T47D (cell line): ENCODE results near the gene LCK.
"Not testable (repeated sequence)": the region's sequence is repeated elsewhere in the genome, so short reads cannot be mapped to it uniquely, and the experiment has no call there.

Experiments
- DNase-seq, 2 experiments: peaks; one replicate each; pipeline versions ENCODE4 v3.0.0 to v3.0.0-alpha.2; 2011 to 2012; ENCODE audit warnings: low read depth in 1 of 2, low spot score in 1 of 2
- JUND ChIP-seq: IDR thresholded peaks from 2 replicates; pipeline ENCODE4 v1.6.1; 2012; ENCODE audit warnings: low read depth
- in situ Hi-C: cut with HindIII; loops from 2 replicates; pipeline ENCODE4 v1.10.0; 2016; ENCODE audit warnings: low sequenced_read_pairs, low pct_unique_long_range_greater_than_20kb

Gene LCK

DNA sequence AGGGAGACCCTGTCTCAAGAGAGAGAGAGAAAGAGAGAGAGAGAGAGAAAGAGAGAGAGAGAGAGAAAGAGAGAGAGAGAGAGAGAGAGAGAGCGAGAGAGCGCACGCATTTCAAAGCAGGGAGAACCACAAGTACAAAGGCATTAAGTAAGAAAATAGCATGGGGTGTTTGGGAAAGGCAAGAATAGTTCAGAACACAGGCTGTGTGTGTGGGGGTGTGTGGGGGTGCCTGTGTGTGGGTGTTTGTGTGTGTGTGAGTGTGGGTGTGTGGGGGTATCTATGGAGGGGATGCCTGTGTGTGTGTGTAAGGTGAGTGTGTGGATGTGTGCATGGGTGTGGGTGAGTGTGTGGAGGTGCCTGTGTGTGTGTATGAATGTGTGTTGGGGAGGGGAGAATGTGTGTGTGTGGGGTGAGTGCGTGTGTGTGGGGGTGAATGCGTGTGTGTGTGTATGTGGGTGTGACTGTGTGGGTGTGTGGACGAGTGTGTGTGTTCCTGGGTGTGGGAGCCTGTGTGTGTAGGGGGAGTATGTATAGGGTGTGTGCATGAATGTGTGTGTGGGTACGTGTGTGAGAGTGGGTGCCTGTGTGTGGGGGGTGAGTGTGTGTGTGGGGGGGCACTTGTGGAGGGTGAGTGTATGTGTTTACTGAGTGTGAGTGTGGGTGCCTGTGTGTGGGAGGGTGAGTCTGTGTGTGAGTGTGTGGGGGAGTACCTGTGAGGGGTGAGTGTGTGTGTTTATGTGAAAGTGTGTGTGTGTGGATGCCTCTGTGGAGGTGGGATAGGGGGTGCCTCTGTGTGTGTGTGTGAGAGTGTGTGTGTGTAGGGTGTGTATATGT is 21.7 kb downstream of the LCK start:
- in situ Hi-C loops: no loop called here
- DNase-seq: no peak
- TF ChIP-seq JUND: no peak

DNA sequence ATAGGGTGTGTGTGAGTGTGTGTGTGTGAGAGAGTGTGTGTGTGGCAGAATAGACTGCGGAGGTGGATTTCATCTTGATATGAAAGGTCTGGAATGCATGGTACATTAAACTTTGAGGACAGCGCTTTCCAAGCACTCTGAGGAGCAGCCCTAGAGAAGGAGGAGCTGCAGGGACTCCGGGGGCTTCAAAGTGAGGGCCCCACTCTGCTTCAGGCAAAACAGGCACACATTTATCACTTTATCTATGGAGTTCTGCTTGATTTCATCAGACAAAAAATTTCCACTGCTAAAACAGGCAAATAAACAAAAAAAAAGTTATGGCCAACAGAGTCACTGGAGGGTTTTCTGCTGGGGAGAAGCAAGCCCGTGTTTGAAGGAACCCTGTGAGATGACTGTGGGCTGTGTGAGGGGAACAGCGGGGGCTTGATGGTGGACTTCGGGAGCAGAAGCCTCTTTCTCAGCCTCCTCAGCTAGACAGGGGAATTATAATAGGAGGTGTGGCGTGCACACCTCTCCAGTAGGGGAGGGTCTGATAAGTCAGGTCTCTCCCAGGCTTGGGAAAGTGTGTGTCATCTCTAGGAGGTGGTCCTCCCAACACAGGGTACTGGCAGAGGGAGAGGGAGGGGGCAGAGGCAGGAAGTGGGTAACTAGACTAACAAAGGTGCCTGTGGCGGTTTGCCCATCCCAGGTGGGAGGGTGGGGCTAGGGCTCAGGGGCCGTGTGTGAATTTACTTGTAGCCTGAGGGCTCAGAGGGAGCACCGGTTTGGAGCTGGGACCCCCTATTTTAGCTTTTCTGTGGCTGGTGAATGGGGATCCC is 22.5 kb downstream of the LCK start:
- TF ChIP-seq JUND: no peak
- in situ Hi-C loops: no loop called here
- no peak for DNase-seq

GRCh38 chr1:32274646-32275340 is 23.7 kb downstream of the LCK start:
- in situ Hi-C loops: no loop called here
- DNase-seq: no peak
- TF ChIP-seq JUND: no peak

DNA sequence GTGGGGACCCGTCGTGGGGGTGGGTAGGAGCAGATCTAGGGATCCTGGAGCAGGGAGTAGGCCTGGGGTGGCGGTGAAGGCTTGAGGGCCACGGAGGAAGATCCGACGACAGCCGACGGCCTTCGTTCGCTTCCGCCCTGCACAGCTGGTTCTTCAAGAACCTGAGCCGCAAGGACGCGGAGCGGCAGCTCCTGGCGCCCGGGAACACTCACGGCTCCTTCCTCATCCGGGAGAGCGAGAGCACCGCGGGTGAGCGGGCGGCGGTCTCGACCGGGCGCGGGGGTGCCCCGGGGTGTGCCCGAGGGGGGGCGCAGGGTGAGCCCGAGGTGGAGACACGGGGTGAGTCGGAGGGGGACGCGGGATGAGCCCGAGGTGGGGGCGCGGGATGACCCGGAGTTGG is 24.4 kb downstream of the LCK start:
- DNase-seq: peak in 1 of 2 experiments; percentile 65
- in situ Hi-C loops: no loop called here
- no peak for TF ChIP-seq JUND

GRCh38 chr1:32276032-32276782 is 25.1 kb downstream of the LCK start:
- no peak for TF ChIP-seq JUND
- in situ Hi-C loops: no loop called here
- no peak for DNase-seq

DNA sequence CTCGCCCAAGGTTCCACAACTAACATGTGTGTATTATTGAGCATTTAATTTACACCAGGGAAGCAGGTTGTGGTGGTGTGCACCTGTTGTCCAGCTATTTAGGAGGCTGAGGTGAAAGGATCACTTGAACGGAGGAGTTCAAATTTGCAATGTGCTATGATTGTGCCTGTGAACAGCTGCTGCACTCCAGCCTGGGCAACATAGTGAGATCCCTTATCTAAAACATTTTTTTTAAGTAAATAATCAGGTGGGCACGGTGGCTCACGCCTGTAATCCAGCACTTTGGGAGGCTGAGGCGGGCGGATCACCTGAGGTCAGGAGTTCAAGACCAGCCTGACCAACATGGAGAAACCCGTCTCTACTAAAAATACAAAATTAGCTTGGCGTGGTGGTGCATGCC is 33.7 kb downstream of the LCK start:
- DNase-seq, in situ Hi-C loops: not testable (repeated sequence)

DNA sequence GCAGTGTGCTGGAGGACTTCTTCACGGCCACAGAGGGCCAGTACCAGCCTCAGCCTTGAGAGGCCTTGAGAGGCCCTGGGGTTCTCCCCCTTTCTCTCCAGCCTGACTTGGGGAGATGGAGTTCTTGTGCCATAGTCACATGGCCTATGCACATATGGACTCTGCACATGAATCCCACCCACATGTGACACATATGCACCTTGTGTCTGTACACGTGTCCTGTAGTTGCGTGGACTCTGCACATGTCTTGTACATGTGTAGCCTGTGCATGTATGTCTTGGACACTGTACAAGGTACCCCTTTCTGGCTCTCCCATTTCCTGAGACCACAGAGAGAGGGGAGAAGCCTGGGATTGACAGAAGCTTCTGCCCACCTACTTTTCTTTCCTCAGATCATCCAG is 34.6 kb downstream of the LCK start:
- in situ Hi-C loops: no loop called here
- no peak for TF ChIP-seq JUND
- DNase-seq: no peak

GRCh38 chr1:32286763-32287162 is 35.7 kb downstream of the LCK start:
- no peak for DNase-seq
- in situ Hi-C loops: no loop called here
- no peak for TF ChIP-seq JUND

- DNase-seq: no peak
Measured at GRCh38 chr1:32289256-32289655, 38.2 kb downstream of the LCK start.

GRCh38 chr1:32291145-32291707 is 40.2 kb downstream of the LCK start:
- in situ Hi-C loops: no loop called here
- DNase-seq: peak in 1 of 2 experiments; percentile 17
- TF ChIP-seq JUND: no peak

More at GRCh38 chr1:32289256-32289655, 38.2 kb downstream of the LCK start:
- in situ Hi-C loops: no loop called here
- no peak for TF ChIP-seq JUND

DNA sequence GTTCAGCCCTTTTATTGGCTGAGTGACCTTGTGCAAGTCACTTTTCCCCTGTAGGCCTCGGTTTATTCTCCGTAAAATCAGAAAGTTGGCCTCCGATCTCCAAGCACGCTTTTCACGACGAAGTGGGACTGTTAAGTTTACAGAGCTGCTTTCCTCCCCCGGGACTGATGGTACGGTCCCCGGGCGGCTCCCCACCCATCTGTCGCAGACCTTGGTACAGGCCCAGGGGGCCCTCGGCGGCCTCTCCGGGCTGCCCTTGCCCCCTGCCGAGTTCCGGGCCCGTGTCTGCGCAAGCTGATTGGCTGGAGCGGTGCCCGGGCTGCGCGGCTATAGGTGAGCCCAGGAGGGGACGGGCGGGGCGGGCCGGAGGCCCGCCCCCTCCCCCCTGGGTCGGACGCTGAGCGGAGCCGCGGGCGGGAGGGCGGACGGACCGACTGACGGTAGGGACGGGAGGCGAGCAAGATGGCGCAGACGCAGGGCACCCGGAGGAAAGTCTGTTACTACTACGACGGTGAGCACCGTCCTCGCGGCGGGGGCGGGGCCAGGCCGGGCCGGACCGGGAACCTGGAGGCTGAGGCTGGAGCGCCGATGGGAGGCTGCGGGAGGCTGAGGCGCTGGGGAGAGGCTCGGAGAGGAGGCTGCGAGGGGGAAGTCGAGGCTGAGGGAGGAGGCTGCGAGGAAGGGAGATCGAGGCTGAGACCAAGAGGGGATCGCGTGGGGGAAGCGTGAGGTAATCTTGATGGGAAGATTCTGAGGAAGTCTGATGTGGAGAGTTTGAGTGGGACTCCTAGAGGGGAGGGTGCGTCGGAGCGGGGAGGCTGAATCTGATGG is 40.9 kb downstream of the LCK start, which contains the start of gene HDAC1:
Gene HDAC1, plus strand, starts transcription at position 376 of the 831 bp plus-strand sequence. Its CDS starts 87 bp downstream, at position 463.
- peak; percentile 90 to 96 for DNase-seq
- no peak for TF ChIP-seq JUND
- in situ Hi-C loops: no loop called here

DNA sequence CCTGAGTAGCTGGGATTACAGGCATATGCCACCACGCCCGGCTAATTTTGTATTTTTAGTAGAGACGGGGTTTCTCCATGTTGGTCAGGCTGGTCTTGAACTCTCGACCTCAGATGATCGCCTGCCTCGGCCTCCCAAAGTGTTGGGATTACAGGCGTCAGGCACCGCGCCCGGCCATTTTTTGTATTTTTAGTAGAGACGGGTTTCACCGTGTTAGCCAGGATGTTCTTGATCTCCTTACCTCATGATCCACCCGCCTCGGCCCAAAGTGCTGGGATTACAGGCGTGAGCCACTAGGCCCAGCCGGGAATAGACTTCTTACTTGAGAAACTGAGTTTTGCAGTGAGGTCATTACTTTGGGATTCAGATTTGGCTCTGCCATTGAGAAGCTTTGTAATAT is 47.1 kb downstream of the LCK start:
- DNase-seq, in situ Hi-C loops: not testable (repeated sequence)
